ENCODE results near the gene EFNA3.
A peak's percentile ranks its signal among the peaks of the same experiment; 100 is the strongest.

Gene EFNA3, protein sequence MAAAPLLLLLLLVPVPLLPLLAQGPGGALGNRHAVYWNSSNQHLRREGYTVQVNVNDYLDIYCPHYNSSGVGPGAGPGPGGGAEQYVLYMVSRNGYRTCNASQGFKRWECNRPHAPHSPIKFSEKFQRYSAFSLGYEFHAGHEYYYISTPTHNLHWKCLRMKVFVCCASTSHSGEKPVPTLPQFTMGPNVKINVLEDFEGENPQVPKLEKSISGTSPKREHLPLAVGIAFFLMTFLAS

DNA sequence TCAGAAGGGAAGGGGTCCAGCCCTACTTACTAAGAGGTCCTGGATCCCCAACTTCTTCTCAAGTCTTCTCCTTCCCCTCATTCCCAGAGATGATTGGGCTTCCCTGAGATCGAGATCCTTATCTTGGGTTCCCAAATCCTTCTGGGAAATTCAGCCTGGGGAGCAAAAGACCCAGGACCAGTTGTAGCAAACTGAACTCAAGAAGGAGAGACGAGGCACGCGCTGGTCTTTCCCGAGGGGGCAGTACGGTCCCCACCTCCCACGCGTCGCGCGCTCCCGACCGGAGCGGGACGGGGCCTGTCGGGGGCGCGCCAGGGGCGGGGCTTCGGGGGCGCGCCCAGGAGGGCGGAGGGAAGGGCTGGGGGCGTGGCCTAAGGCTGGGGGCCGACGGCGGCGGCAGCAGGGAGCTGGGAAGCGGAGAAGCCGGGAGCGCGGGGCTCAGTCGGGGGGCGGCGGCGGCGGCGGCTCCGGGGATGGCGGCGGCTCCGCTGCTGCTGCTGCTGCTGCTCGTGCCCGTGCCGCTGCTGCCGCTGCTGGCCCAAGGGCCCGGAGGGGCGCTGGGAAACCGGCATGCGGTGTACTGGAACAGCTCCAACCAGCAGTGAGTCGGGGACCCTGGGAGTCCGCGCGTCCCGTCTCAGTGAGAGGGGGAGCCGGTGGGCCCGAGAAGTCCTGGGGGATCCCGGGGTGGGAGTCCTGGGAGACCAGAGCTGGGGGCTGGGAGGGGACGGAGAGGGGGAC, at the start of gene EFNA3:
TSS of gene EFNA3 (plus strand) at position 369 of the 741 bp plus-strand sequence. CDS start at position 474, 105 bp downstream.
- DNase-seq: peak; percentile 65

DNA sequence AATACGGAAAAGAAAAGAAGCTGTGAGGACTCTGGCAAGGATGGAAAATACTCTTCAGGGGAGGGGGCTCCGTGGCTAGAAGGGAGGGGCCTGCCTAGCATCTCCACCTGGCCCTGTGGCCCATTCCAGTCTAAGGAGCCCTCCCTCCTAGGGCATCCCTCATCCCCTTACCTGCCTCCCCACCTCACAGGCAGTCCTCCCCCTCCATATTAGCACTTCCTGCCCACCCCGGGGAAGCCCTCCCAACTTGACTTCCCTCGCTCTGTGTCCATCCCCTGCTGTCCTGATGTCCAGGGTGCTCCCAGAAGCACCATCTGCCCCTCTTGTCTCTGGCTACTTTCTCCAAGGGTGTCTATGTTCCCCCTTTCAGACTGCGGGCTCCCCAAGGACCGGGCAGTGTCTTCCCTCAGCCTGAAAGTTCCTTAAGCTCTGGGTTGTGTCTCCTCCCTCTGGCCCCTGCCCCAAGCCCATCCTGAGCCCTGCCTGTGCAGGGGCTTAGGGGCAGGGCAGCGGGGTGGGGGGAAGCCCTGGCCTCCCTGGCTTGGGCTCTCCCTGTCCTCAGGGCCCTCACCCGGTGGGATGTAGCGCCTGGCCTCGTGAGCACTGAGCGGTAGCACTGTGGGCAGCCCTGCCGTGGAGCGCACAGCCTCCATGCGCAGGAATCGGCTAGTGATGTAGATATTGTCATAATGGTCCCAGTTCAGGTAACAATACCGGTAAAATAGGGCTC, 49.0 kb upstream of the EFNA3 start:
- DNase-seq: no peak

DNA sequence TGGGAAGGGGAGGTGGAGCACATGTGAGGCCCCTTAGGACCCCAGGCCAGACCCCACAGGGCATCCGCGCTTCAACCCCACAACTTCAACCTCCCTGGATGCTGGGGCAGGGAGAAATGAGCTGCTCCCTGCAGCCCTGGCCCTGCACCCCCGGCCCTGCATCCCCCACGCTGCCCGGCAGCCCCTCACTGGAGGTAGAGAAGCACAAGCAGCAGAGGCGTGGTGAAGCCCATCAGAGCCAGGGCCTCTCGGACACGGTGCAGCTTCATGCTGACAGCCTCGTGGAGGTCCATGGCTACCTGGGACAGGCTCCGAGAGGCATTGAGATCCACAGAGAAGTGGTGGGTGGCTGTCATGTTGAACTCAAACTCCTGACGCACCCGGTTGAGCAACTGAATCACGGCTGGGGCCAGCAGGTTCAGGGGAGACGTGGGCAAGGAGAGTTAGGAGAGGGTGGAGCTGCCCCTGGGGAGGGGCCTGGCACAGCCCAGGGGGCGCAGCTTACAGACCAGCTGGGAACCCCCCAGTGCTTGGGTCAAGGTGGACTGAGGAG, 48.3 kb upstream of the EFNA3 start:
- no peak for DNase-seq

DNA sequence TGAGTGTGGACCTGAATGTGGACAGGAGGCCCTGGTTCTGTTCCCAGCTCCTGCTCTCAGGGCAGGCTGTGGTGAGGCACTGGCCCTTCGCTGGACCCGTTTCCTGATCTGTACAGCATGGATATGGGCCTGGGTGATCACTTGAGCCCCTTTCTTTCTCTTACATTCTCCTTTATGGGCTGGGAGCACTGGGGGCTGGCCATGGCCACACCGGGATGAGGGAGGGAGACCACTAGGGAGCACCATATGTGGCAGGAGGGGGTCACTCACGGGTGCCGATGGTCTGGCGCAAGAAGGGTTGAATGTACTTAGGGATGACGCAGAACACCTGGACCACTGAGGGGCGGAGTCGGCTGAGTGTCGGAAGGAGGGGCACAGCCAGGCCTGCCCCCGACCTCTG, 47.7 kb upstream of the EFNA3 start:
- DNase-seq: no peak

DNA sequence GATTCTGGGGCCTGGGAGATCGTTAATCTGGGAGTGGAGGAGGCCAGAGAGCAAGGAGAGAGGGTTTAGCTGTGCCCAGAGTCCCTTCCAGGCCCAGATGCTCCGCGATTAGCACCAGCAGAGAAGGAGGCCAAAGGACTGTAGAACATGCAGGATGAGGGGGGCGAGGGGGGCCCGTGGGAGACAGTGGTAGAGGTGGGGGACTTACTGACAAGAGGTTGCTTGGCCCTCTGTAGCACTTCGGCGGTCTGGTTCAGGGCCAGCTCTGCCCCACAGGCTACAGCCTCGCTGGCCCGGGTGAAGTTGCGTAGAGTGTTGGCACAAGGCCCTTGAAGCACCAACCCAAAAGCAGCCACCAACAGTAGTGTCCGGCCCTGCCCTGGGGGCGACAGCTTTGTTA, 45.8 kb upstream of the EFNA3 start:
- DNase-seq: no peak

DNA sequence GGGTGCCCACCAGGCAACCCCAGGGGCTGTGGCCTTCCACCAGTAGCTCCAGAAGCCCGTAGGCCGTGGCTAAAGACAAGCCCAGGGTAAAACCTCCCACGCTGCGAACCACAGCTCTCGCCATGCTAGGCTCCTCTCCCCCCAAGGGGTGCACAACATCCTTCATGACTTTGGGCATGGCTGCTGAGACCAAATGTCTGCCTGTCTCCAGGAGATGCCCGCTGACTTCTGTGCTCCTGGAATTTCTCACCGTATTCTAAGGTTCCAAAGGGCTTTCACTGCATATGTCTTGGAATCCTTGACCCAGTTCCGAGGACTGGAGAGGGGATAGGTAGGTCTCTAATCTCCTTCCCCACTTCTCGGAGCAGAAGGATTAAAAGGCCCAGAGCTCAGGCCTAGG, 45.1 kb upstream of the EFNA3 start, which contains the start of the genes DCST1 and DCST2:
TSS of gene DCST1 (plus strand) at position 301 of the 400 bp plus-strand sequence. CDS start 213 bp downstream, outside the sequence.
TSS of gene DCST2 (minus strand) at position 258 of the 400 bp plus-strand sequence. CDS start at position 178, 80 bp downstream.
- no peak for DNase-seq

DNA sequence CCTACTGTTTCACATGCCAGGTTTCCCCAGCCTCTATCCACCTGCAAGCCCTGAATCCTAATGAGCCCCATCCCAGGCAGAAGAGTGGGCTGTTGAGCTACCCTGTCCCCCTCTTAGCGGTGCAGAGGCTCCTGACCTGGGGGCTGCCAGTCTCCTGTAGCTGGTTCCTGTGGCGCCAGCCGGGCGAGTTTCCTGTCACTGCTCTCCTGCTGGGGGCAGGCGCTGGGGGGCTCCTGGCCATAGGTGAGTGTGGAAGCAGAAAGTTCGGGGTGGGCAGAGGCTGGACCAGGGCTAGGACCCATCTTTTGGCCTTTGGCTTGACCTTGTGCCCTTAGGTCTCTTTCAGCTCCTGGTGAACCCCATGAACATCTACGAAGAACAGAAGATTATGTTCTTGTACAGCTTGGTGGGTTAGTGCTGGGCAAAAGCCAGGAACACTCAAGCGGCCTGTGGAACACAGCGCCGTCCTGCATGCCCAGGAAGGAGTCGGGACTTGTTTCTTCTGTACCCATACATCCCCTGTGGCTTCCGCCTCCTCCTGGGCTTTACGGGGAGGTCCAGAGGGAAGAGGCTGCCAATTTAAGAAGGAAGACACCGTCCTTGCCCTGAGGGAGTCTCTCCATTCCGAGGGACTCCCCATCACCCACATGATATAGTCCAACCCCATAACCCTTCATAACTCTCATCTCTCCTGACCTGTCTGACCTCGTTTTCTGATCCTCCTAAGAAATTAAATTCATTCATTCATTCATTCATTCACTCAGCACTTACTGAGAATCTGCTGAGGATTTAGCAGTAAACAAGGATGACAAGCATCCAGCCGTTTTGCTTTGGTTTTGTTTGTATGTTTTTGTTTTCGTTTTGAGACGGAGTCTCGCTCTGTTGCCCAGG, 44.1 kb upstream of the EFNA3 start:
- DNase-seq: no peak

DNA sequence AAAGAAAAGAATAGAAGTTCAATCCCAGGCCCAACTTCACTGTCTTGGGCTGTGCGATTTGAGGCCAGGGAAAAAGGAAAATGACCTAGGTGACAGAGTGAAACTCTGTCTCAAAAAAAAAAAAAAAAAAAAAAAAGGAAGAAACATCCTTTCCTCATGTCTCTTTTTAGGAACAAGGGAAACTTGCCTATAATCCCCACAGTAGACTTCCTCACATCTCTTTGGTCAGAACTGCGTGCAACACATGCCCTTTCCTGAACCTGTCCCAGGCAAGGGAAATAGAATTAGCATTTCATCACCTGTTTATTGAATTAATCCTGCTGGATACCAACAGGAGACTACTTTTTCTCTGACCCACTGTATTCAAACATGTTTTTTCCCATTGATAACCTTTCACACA, 42.7 kb upstream of the EFNA3 start:
- DNase-seq: no peak

DNA sequence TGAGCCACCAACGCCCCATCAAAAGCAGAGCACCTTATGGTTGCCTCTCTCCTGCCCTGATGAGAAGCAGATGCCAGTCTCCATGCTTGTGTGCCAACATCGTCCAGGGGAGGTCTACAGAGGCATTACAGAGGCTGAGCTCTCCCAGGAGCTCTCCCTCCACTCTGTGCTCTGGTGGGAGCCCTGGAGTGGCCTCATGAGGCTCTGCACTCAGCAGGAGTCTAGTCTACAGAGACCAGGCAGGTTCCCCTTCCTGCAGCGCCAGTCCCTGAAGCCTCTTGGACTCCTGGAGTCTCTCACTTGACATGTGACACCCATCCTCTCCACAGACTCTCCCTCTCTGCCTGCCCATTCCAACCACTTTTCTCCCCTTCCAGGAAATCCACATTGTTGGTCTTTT, 41.6 kb upstream of the EFNA3 start:
- no peak for DNase-seq

DNA sequence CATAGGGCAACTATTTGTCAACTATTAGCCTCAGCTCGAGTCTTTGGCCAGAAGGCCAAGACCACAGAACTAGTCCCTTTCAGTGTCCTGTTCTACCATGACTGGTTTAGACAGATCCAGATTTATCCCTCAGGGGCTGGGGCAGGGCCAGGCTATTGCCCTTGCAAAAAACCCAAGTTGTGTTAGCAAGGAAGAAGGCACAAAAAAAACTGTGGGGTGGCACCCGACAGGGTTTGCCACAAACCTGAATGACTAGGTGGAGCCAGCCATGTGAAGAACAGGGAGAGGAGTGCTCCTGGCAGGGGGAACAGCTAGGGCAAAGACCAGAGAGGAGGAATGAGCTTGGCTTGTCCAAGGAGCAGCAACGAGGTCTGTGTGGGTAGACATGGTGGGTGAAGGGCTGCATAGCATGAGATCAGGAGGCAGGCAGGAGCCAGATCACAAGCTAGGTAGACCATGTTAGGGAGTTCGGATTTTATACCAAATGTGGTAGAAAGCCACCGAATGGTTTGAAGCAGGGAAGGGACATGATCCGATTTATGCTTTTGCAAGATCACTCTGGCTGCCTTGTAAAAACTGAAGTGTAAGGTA, 40.7 kb upstream of the EFNA3 start:
- no peak for DNase-seq

DNA sequence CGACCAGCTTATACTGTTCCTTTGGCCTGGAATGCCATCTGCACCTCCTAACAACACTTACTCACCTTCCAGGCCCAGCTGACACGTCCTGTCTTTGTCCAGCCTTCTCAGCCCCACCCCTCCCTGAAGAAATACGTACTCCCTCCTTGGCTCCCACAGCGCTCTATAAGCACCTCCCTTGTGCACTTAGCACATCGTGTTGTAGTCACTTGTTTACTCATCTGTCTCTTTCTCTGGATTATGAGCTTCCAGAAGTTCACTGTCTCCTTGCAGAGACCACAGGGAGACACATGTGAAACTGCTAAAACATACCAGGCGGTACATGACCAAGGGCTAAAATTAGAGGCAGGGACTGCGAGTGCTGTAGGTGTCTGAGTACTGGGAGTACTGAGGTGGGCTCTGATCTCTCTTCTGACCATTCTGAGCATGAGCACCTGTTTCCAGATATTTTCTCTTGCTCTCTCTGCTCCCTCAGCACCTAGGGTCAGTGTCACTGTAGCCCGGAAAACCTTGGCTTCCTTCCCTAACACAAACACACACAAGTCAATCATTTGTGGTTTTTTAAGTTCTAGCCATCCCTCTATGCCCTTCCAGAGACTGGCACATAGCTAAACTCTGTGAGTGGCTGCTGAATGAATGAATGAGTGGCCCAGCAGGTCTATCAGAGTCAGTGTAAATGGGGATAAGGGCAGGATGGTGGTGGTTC, 39.9 kb upstream of the EFNA3 start:
- no peak for DNase-seq

DNA sequence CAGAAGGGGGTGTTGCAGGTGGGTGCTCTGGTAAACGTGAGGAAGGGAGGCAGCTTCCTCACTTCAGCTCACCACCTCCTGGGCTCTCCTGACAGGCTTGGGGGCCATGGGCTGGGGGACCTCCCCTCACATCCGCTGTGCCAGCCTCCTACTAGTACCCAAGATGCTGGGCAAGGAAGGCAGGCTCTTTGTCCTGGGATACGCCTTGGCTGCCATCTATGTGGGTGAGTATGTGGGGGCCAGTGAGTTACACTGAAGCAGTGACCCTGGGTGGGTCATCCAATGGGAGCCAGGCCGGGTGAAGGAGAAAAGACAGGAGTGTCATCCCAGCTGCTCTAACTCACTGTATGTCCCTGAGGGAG, 39.3 kb upstream of the EFNA3 start:
- no peak for DNase-seq

DNA sequence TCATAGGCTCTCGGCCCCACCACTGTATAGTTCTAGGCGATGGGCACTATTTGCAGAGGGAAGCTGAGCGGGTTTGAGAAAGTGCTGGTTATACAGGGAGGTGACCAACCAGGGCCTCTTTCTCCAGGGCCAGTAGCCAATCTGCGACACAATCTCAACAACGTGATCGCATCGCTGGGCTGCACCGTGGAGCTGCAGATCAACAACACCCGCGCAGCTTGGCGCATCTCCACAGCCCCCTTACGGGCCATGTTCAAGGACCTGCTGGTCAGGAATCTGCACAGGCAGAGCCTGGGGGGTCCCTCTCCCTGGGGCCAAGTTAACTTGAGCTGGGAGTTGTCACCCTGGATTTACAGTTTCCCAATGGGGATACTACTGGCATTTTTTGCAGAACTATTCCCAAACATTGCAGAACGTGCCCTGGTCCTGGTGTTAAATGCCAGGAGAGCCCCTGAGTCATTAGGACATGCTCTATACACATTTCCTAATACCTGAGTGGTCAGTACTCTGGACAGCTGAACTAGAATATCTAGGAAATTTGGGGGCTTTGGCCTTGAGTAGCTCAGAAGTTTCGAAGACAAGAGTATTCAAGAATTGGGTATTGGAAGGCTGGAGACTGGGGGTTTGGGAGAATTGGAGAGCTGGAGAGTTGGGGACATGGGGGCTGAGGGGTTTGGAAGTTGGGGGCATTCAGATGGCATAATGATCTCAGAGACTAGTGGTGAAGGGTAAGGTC, 38.1 kb upstream of the EFNA3 start:
- no peak for DNase-seq

DNA sequence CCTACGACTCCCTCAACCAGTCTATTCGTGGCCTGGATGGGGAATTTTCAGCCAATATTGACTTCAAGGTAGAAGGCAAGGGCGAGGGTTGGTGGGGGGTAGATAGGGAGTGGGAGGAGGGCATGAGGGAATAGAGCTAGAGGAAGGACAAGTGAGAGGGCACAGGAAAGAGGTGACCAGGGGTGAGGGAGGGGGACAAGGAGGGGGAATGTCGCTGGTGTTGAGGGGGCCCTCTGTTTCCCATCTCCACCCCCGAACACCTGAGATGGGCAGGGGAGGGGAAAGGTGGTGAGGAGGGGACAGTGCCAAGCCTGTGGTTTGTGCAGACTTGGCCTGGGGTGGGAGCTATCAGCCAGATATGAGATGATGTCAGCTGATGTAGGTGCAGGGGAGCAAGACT, 35.8 kb upstream of the EFNA3 start:
- no peak for DNase-seq

DNA sequence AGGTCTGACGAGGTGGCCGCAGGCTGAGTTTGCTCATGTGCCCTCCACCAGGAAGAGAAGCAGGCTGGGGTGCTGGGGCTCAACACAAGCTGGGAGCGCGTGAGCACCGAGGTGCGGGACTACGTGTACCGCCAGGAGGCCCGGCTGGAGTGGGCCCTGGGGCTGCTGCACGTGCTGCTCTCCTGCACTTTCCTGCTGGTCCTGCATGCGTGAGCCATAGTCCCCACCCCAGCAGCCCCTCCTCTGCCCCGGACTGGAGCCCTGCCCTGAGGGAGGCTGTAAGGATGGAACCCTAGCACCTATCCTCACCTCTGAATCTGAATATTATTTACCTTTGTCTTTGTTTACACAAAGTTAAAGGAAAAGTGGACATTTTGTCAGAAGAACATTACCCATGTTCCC, 35.3 kb upstream of the EFNA3 start:
- DNase-seq: no peak

DNA sequence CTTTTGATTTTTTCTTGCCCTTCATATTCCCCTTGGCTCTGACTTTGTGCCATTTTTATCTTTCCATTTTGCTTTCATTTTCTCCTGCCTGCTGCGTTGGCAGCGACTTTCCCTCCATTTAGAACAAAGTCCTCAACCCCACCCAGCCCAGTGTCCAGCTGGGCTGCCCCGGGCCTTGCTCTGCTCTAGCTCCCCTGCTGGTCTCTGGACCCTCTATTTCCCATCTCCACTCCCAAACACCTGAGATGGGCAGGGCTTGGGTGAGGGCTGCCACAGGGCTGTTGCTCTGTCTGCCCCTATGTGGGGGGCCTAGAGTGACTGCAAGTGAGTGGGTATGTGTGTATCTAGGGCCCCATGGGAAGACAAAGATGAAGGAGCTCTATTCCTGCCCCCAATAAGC, 34.8 kb upstream of the EFNA3 start:
- DNase-seq: no peak

DNA sequence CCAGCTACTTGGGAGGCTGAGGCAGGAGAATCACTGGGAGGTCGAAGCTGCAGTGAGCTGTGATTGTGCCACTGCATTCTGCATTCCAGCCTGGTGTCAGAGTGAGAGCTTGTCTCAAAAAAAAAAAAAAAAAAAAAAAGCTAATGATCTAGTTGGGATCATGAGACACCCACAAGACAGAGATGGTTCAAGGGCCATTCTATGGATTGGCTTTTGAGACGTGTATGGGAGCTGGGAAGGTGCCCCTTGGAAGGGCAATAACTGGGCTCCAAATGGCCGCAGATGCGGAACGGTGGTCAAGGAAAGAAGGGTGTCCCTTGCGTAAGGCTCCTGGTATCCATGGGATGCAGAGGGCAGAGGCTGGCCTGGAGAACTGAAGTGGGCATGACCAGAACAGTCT, 34.3 kb upstream of the EFNA3 start:
- no peak for DNase-seq

DNA sequence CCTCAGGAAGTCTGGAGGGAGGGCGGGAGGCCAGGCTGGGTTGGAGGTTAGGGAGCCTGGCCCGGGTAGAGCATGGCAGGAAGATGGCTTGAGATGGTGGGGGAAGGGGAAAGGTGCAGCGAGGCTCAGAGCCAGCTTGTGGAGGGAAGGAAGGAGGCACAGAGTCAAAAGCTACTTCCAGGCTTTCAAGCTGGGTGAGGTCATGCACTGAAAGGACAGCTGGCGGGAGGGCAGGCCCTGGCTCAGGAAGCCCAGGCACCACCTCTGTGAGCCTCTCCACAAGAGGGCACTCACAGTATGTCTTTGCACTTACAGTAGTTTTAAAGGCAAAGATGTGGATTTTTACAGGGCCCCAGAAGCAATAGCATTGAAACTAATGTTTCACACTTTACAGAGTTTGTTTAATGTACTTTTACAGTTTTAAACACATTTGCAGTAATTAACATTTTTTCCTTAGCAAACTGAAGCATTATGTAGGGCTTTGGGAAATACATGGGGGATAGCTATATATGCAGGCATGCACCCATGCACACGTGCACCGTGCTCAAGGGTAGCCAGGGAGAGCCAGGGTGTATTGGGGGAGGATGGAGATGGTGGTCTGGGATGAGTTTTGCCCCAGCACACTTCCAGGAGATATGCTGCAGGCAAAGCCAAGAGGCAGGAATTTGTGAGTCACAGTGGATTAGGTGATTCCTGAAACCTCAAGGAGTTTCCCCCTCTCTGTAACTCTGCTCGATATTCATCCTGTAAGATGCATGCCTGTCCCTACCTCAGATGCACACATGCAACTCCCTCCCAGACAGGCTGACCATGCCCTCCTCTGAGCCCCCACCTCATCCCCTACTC, 33.6 kb upstream of the EFNA3 start:
- DNase-seq: no peak

DNA sequence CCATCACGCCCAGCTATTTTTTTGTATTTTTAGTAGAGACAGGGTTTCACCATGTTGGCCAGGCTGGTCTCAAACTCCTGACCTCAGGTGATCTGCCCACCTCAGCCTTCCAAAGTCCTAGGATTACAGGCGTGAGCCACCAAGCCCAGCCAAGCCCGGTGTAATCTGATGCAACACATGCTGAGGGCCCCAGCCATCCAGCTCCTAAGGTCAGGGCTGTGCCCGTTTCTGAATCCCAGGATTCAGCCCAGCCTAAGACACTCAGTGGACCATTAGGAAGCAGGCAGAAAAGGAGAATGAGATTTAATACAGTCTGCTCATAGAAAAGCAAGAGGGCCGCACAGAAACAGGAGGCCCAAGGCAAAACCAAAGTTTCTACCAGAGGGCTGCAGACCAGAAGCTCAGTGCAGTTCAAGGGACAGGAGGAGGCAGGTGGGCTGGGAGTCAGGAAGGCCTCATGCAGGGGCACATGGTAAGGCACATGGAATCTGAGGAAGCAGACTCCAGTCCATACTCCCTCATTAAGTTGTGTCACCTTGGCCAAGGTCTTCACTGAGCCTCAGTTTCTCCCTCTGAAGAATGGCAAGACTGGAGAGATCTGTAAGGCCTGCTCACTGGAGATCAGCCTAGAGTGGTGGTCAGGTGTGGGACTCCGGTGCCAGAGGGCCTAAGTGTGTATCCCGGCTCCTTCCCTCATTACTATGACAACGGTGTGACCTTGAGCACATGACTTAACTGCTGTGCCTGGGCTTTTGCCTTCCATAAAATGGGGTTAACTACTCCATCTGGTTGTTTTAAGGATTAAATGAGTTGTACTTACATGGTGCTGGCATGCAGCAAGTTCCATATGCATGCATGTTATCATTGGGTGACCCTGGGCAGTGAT, 29.9 kb upstream of the EFNA3 start:
- no peak for DNase-seq

Data from NCI-H1048 (cell line).